Right renal cortex interstitium (tissue), 3 donors: ENCODE results near the gene KSR2. TPM values are rescaled to one million over a fixed set of nuclear protein-coding genes. Genes with fewer than 3 reads are reported as not detected.
A peak's percentile ranks its signal among the peaks of the same experiment; 100 is the strongest.

ENCODE experiments used
- DNase-seq, 3 donors: peaks; one replicate each; pipeline ENCODE4 v3.0.0-alpha.2; 2013; ENCODE audit warnings: low read depth in 3 of 3, low spot score in 2 of 3
- polyA plus RNA-seq, 3 donors: library from polyadenylated mRNA; unstranded; fragments of 120-200 nt; gene quantifications; one replicate each; pipeline ENCODE4 v1.2.1, GENCODE V29; 2013; ENCODE audit not compliant: insufficient read length in 3 of 3

Gene KSR2
- polyA plus RNA-seq, 3 donors: 0.75 to 0.89 (median 0.89) TPM

GRCh38 chr12:117476341-117476740, 492.4 kb downstream of the KSR2 start:
- DNase-seq: no peak

- DNase-seq: no peak
Measured at GRCh38 chr12:117473856-117474255, 494.9 kb downstream of the KSR2 start.

- no peak for DNase-seq
Measured at GRCh38 chr12:117472983-117473382, 495.8 kb downstream of the KSR2 start.

- no peak for DNase-seq
Measured at GRCh38 chr12:117470804-117471203, 498.0 kb downstream of the KSR2 start.

GRCh38 chr12:117469883-117470483, 498.8 kb downstream of the KSR2 start:
- no peak for DNase-seq

GRCh38 chr12:117468016-117468415, 500.8 kb downstream of the KSR2 start:
- DNase-seq: no peak

- DNase-seq: no peak
Measured at GRCh38 chr12:117467588-117467987, 501.2 kb downstream of the KSR2 start.

- DNase-seq: no peak
Measured at GRCh38 chr12:117466677-117467362, 502.0 kb downstream of the KSR2 start.

- no peak for DNase-seq
Measured at GRCh38 chr12:117461732-117462131, 507.1 kb downstream of the KSR2 start.

- DNase-seq: no peak
Measured at GRCh38 chr12:117459229-117459628, 509.6 kb downstream of the KSR2 start.

- no peak for DNase-seq
Measured at GRCh38 chr12:117457189-117457588, 511.6 kb downstream of the KSR2 start.

GRCh38 chr12:117456076-117456475, 512.7 kb downstream of the KSR2 start:
- no peak for DNase-seq

- no peak for DNase-seq
Measured at GRCh38 chr12:117453961-117454360, 514.8 kb downstream of the KSR2 start.

GRCh38 chr12:117452112-117452511, 516.7 kb downstream of the KSR2 start:
- no peak for DNase-seq

GRCh38 chr12:117450209-117450608, 518.6 kb downstream of the KSR2 start:
- DNase-seq: peak; percentile 12 to 21 (median 21)

- DNase-seq: no peak
Measured at GRCh38 chr12:117447665-117448366, 521.0 kb downstream of the KSR2 start.

GRCh38 chr12:117444781-117445180, 524.0 kb downstream of the KSR2 start:
- DNase-seq: no peak

GRCh38 chr12:117441751-117442150, 527.0 kb downstream of the KSR2 start:
- DNase-seq: no peak

- no peak for DNase-seq
Measured at GRCh38 chr12:117440384-117440783, 528.4 kb downstream of the KSR2 start.

- DNase-seq: no peak
Measured at GRCh38 chr12:117439531-117440001, 529.2 kb downstream of the KSR2 start.

- no peak for DNase-seq
Measured at GRCh38 chr12:117438809-117439208, 530.0 kb downstream of the KSR2 start.
